SK-N-SH (cell line): Measurements from ENCODE around the gene KIZ. TPM values are rescaled to one million over a fixed set of nuclear protein-coding genes. Genes with fewer than 3 reads are reported as not detected.

ENCODE experiments used
- CTCF ChIA-PET: fragments of 300-600, 350-600 bp; formaldehyde crosslinking; extraction: SDS; loops from one replicate; lab custom pipeline; 2021; lab: Yijun Ruan, JAX
- POLR2A ChIA-PET: fragments of 350-600 bp; sonication (Branson Sonifier 250); formaldehyde crosslinking; extraction: SDS; loops from one replicate; lab custom pipeline; 2020; ENCODE audit warnings: antibody characterized with exemption, inconsistent platforms; lab: Yijun Ruan, JAX
- DNase-seq: peaks from one replicate; pipeline ENCODE4 v3.0.0; 2012
- H2AFZ ChIP-seq: fragments of 200-600 bp; sonication (generic); 2 replicates; pipeline ENCODE4 v1.8.1; 2016; ENCODE audit warnings: antibody characterized with exemption, mild to moderate bottlenecking, low read depth
- H3F3A ChIP-seq: fragments of 200-600 bp; sonication (generic); replicated peaks from 2 replicates; pipeline ENCODE3; 2016; ENCODE audit warnings: antibody characterized with exemption, mild to moderate bottlenecking; ENCODE audit not compliant: insufficient read depth
- H3K27ac ChIP-seq, 2 experiments: fragments of 200-500 bp in 1 of 2; fragments of 200-600 bp in 1 of 2; sonication (Bioruptor generic) in 1 of 2; sonication (generic), shearing (Covaris generic) in 1 of 2; 2 replicates each; pipeline versions ENCODE4 v1.5.1 to v1.6.1; 2014 to 2016; ENCODE audit warnings: low read depth in 2 of 2, inconsistent platforms in 1 of 2, low read length in 1 of 2, mild to moderate bottlenecking in 1 of 2, mixed read lengths in 1 of 2
- H3K27me3 ChIP-seq: fragments of 200-600 bp; sonication (generic), shearing (Covaris generic); 2 replicates; pipeline ENCODE4 v1.6.1; 2016; ENCODE audit warnings: mixed run types; ENCODE audit not compliant: insufficient read depth
- H3K36me3 ChIP-seq, 2 experiments: fragments of 200-500 bp in 1 of 2; fragments of 200-600 bp in 1 of 2; sonication (Bioruptor generic) in 1 of 2; sonication (generic) in 1 of 2; replicated peaks in 1 of 2; 2 replicates each; pipeline versions ENCODE3 to v1.5.1; 2014 to 2016; ENCODE audit warnings: low read length in 1 of 2, mild to moderate bottlenecking in 1 of 2; ENCODE audit not compliant: insufficient read depth in 2 of 2, control insufficient read depth in 1 of 2
- H3K4me1 ChIP-seq, 2 experiments: fragments of 200-500 bp in 1 of 2; fragments of 200-600 bp in 1 of 2; sonication (Bioruptor generic) in 1 of 2; sonication (generic), shearing (Covaris generic) in 1 of 2; 2 replicates each; pipeline versions ENCODE4 v1.5.1 to v1.6.1; 2014 to 2016; ENCODE audit warnings: low read depth in 1 of 2, low read length in 1 of 2, mixed run types in 1 of 2; ENCODE audit not compliant: insufficient read depth in 2 of 2, control insufficient read depth in 1 of 2
- H3K4me2 ChIP-seq: fragments of 200-600 bp; sonication (generic), shearing (Covaris generic); 2 replicates; pipeline ENCODE4 v1.6.1; 2017; ENCODE audit warnings: mixed run types
- H3K4me3 ChIP-seq, 2 experiments: fragments of 200-500 bp in 1 of 2; fragments of 200-600 bp in 1 of 2; sonication (Bioruptor generic) in 1 of 2; sonication (generic), shearing (Covaris generic) in 1 of 2; 2 replicates each; pipeline versions ENCODE4 v1.5.1 to v1.8.1; 2014 to 2016; ENCODE audit warnings: low read depth in 2 of 2, inconsistent platforms in 1 of 2, low read length in 1 of 2, mild to moderate bottlenecking in 1 of 2, mixed read lengths in 1 of 2, moderate library complexity in 1 of 2
- H3K79me2 ChIP-seq: fragments of 200-600 bp; sonication (generic); 2 replicates; pipeline ENCODE4 v1.8.1; 2017; ENCODE audit warnings: mild to moderate bottlenecking; ENCODE audit not compliant: insufficient read depth
- H3K9ac ChIP-seq: fragments of 200-600 bp; sonication (generic); 2 replicates; pipeline ENCODE4 v1.6.1; 2017; ENCODE audit warnings: mixed run types
- H3K9me2 ChIP-seq: fragments of 200-600 bp; sonication (generic); 2 replicates; pipeline ENCODE4 v1.6.1; 2017; ENCODE audit warnings: mixed run types
- H3K9me3 ChIP-seq: fragments of 200-600 bp; sonication (generic); 2 replicates; pipeline ENCODE4 v1.6.1; 2017; ENCODE audit warnings: mixed run types, mild to moderate bottlenecking, moderate library complexity
- H4K20me1 ChIP-seq: fragments of 200-600 bp; sonication (generic); 2 replicates; pipeline ENCODE4 v1.6.1; 2017; ENCODE audit warnings: mild to moderate bottlenecking, mixed run types; ENCODE audit not compliant: insufficient read depth
- ELF1 ChIP-seq: IDR thresholded peaks from 2 replicates; pipeline ENCODE4 v1.4.0; 2012
- EP300 ChIP-seq, 2 experiments: IDR thresholded peaks; 2 replicates each; pipeline versions ENCODE4 v1.4.0 to v1.6.1; 2012; ENCODE audit warnings: borderline replicate concordance in 1 of 2, low read depth in 1 of 2, low read length in 1 of 2
- JUND ChIP-seq: IDR thresholded peaks from 2 replicates; pipeline ENCODE4 v1.4.0; 2012
- MXI1 ChIP-seq: IDR thresholded peaks from 2 replicates; pipeline ENCODE4 v1.6.1; 2012; ENCODE audit warnings: mild to moderate bottlenecking, low read depth, low read length, improper control_type of control experiment
- NFIC ChIP-seq: IDR thresholded peaks from 2 replicates; pipeline ENCODE4 v1.4.0; 2012; ENCODE audit warnings: borderline replicate concordance
- RFX5 ChIP-seq: IDR thresholded peaks from 2 replicates; pipeline ENCODE4 v1.6.1; 2012; ENCODE audit warnings: mild to moderate bottlenecking, improper control_type of control experiment, low read length
- RXRA ChIP-seq: IDR thresholded peaks from 2 replicates; pipeline ENCODE4 v1.4.0; 2012; ENCODE audit warnings: low read depth, mild to moderate bottlenecking, borderline replicate concordance
- SIN3A ChIP-seq: IDR thresholded peaks from 2 replicates; pipeline ENCODE4 v1.6.1; 2012; ENCODE audit warnings: low read depth, mild to moderate bottlenecking, low read length, moderate library complexity, borderline replicate concordance
- TAF1 ChIP-seq: IDR thresholded peaks from 2 replicates; pipeline ENCODE4 v1.6.1; 2012; ENCODE audit warnings: low read depth, mild to moderate bottlenecking, low read length, moderate library complexity, borderline replicate concordance
- TCF12 ChIP-seq: IDR thresholded peaks from 2 replicates; pipeline ENCODE4 v1.4.0; 2012
- TEAD4 ChIP-seq: IDR thresholded peaks from 2 replicates; pipeline ENCODE4 v1.4.0; 2012; ENCODE audit warnings: mild to moderate bottlenecking, borderline replicate concordance; ENCODE audit not compliant: insufficient read depth
- WGBS: methylation state at CpG from one replicate; pipeline ENCODE4 v1.1.6; 2017; ENCODE audit warnings: low lambda C conversion rate; 5-methylcytosine and 5-hydroxymethylcytosine counted together
- polyA plus RNA-seq, 3 experiments: library from polyadenylated mRNA; depleted of rRNA; stranded (reverse); fragments of >200 nt; gene quantifications; 2 replicates each; pipeline ENCODE4 v1.2.3, GENCODE V29; 2012
- TF ChIP-seq, protein P1 (sequence below): fragments of 150-350 bp; IDR thresholded peaks from 2 replicates; pipeline ENCODE4 v1.6.1; 2016; ENCODE audit warnings: mild to moderate bottlenecking, low read depth, low read length
- TF ChIP-seq, protein P2 (sequence below): IDR thresholded peaks from 2 replicates; pipeline ENCODE4; 2012
- TF ChIP-seq, protein P3 (sequence below): IDR thresholded peaks from 2 replicates; pipeline ENCODE4 v1.4.0; 2012; ENCODE audit warnings: low read depth, borderline replicate concordance
- TF ChIP-seq, protein P4 (sequence below): IDR thresholded peaks from 2 replicates; pipeline ENCODE4 v1.4.0; 2012; ENCODE audit warnings: low read depth, borderline replicate concordance
- TF ChIP-seq, protein P5 (sequence below): IDR thresholded peaks from 2 replicates; pipeline ENCODE4 v1.6.1; 2012; ENCODE audit warnings: mild to moderate bottlenecking, low read depth, low read length, moderate library complexity
- TF ChIP-seq, protein P6 (sequence below): fragments of 150-350 bp; IDR thresholded peaks from 2 replicates; pipeline ENCODE4 v1.6.1; 2017; ENCODE audit warnings: antibody characterized with exemption, low read length, low read depth, borderline replicate concordance

KIZ gene
- polyA plus RNA-seq, 1 of the 3 experiments (the other 2 are of a cell fraction), result 3.9 TPM

DNA sequence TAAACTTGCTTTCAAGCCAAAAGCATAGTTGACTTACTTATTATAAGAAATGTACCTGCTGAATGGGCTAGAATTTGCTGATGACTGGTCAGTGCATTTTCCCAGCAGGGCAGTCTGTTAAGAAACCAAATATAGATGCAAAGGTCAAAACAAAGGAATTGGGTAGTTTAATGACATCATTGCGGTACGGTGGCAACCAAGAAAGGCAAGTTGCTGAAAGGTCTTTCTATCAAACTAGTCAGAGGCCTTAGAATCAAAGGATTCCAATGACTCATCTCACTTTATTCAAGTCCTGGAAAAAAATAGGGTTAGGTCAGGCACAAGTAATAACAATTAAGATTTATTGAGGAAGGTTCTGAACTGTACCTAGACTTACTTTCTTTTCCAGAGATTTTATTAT is 76.4 kb downstream of the KIZ start (continued):
- TF ChIP-seq, protein P1, sequence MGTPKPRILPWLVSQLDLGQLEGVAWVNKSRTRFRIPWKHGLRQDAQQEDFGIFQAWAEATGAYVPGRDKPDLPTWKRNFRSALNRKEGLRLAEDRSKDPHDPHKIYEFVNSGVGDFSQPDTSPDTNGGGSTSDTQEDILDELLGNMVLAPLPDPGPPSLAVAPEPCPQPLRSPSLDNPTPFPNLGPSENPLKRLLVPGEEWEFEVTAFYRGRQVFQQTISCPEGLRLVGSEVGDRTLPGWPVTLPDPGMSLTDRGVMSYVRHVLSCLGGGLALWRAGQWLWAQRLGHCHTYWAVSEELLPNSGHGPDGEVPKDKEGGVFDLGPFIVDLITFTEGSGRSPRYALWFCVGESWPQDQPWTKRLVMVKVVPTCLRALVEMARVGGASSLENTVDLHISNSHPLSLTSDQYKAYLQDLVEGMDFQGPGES, result no peak
- TF ChIP-seq, protein P2, sequence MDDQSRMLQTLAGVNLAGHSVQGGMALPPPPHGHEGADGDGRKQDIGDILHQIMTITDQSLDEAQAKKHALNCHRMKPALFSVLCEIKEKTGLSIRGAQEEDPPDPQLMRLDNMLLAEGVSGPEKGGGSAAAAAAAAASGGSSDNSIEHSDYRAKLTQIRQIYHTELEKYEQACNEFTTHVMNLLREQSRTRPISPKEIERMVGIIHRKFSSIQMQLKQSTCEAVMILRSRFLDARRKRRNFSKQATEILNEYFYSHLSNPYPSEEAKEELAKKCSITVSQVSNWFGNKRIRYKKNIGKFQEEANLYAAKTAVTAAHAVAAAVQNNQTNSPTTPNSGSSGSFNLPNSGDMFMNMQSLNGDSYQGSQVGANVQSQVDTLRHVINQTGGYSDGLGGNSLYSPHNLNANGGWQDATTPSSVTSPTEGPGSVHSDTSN, result no peak
- TF ChIP-seq NFIC, result no peak
- TF ChIP-seq, protein P3, sequence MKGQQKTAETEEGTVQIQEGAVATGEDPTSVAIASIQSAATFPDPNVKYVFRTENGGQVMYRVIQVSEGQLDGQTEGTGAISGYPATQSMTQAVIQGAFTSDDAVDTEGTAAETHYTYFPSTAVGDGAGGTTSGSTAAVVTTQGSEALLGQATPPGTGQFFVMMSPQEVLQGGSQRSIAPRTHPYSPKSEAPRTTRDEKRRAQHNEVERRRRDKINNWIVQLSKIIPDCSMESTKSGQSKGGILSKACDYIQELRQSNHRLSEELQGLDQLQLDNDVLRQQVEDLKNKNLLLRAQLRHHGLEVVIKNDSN, result no peak
- TF ChIP-seq, protein P4, sequence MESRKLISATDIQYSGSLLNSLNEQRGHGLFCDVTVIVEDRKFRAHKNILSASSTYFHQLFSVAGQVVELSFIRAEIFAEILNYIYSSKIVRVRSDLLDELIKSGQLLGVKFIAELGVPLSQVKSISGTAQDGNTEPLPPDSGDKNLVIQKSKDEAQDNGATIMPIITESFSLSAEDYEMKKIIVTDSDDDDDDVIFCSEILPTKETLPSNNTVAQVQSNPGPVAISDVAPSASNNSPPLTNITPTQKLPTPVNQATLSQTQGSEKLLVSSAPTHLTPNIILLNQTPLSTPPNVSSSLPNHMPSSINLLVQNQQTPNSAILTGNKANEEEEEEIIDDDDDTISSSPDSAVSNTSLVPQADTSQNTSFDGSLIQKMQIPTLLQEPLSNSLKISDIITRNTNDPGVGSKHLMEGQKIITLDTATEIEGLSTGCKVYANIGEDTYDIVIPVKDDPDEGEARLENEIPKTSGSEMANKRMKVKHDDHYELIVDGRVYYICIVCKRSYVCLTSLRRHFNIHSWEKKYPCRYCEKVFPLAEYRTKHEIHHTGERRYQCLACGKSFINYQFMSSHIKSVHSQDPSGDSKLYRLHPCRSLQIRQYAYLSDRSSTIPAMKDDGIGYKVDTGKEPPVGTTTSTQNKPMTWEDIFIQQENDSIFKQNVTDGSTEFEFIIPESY, result no peak

DNA sequence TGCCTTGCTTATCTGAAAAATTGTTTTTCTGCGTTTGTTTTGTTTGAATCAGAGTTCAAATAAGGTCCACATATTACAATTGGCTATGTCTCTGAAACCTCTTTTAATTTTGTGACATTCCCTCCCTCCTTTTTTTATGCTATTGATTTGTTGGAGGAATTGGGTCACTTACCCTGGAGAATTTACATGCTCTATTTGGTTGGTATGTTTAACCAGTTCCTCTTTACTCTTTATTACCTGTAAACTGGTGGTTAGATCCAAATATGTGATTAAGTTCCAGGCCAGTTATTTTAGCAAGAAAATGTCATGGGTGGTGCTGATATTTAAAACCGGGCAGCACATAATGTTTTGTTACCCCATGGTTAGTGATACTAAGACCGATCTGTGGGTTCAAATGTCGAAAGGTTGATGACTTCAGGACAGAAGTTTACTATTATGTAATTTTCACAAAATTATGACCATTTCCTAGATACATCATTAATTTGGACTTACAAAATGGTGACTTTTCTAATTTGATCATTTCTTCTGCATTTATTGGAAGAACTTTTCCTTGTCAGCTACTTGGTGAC is 77.3 kb downstream of the KIZ start:
- no peaks in the 10 kb centered on the region for H3K36me3 ChIP-seq
- CTCF ChIA-PET, result no interaction called here
- TF ChIP-seq JUND (no peak), SIN3A (no peak), EP300 (IDR thresholded peaks at IDR 0.05; ENCODE audit: borderline replicate concordance in 1 of 2, low read depth in 1 of 2, low read length in 1 of 2) (no peak), RFX5 (no peak), MXI1 (no peak), RXRA (no peak), ELF1 (no peak), TEAD4 (no peak), TCF12 (no peak), TAF1 (no peak)
- TF ChIP-seq, protein P5, sequence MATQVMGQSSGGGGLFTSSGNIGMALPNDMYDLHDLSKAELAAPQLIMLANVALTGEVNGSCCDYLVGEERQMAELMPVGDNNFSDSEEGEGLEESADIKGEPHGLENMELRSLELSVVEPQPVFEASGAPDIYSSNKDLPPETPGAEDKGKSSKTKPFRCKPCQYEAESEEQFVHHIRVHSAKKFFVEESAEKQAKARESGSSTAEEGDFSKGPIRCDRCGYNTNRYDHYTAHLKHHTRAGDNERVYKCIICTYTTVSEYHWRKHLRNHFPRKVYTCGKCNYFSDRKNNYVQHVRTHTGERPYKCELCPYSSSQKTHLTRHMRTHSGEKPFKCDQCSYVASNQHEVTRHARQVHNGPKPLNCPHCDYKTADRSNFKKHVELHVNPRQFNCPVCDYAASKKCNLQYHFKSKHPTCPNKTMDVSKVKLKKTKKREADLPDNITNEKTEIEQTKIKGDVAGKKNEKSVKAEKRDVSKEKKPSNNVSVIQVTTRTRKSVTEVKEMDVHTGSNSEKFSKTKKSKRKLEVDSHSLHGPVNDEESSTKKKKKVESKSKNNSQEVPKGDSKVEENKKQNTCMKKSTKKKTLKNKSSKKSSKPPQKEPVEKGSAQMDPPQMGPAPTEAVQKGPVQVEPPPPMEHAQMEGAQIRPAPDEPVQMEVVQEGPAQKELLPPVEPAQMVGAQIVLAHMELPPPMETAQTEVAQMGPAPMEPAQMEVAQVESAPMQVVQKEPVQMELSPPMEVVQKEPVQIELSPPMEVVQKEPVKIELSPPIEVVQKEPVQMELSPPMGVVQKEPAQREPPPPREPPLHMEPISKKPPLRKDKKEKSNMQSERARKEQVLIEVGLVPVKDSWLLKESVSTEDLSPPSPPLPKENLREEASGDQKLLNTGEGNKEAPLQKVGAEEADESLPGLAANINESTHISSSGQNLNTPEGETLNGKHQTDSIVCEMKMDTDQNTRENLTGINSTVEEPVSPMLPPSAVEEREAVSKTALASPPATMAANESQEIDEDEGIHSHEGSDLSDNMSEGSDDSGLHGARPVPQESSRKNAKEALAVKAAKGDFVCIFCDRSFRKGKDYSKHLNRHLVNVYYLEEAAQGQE, result no peak
- TF ChIP-seq, protein P1, result no peak
- TF ChIP-seq, protein P3, result no peak
- TF ChIP-seq, protein P6, sequence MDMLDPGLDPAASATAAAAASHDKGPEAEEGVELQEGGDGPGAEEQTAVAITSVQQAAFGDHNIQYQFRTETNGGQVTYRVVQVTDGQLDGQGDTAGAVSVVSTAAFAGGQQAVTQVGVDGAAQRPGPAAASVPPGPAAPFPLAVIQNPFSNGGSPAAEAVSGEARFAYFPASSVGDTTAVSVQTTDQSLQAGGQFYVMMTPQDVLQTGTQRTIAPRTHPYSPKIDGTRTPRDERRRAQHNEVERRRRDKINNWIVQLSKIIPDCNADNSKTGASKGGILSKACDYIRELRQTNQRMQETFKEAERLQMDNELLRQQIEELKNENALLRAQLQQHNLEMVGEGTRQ, result no peak

More for the DNA sequence above, 77.3 kb downstream of the KIZ start:
- no peaks in the 10 kb centered on the region for H3K9me3 ChIP-seq
- no peaks in the 10 kb centered on the region for H3K27me3 ChIP-seq
- no peaks in the 10 kb centered on the region for H3F3A ChIP-seq
- H3K4me2 ChIP-seq, result no peak overlapping the region
- no peak overlapping the region for H3K9ac ChIP-seq
- no peak overlapping the region for H3K4me3 ChIP-seq
- 81% methylated on average over 4 of the region's 4 CpGs for WGBS
- DNase-seq, result no peak
- H4K20me1 ChIP-seq, result no peaks in the 10 kb centered on the region
- no peaks in the 10 kb centered on the region for H3K9me2 ChIP-seq
- POLR2A ChIA-PET, result no interaction called here
- H3K79me2 ChIP-seq, result no peaks in the 10 kb centered on the region
- H2AFZ ChIP-seq, result no peak overlapping the region
- no peak overlapping the region for H3K27ac ChIP-seq
- H3K4me1 ChIP-seq, result no peaks in the 10 kb centered on the region
